GM19397 (cell line): ENCODE data around the gene HNF1A.

Source experiments
- ATAC-seq: cut with Tn5 transposase; IDR thresholded peaks from one replicate; pipeline ENCODE4 v1.9.1; 2021; ENCODE audit warnings: mild to moderate bottlenecking, moderate library complexity; ENCODE audit not compliant: unreplicated experiment

HNF1A gene

DNA sequence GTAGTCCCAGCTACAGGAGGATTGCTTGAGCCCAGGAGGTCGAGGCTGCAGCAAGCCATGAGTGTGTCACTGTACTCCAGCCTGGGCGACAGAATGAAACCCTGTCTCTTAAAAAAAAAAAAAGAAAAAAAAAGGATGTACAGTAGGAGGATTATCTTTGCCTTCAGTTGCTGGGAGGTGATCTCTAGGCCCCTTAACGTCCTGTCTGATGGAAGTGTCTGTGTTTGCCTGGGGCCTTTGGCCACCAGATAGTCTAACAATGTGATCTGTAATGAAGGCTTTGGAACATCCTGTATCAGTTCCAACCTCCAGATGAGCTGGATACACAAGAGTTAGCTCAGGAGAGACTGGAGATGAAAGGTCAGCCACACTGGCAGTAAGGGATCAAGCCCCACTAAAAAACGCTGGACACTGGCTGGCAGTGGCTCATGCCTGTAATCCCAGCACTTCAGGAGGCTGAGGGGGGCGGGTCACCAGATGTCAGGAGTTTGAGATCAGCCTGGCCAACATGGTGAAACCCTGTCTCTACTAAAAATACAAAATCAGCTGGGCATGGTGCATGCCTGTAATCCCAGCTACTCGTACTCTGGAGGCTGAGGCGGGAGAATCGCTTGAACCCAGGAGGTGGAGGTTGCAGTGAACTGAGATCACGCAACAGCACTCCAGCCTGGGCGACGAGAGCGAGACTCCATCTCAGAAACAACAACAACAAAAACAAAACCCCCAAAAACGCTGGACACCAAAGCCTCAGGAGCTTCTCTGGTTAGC lies 19.0 kb upstream of the HNF1A start:
- no peak for ATAC-seq

DNA sequence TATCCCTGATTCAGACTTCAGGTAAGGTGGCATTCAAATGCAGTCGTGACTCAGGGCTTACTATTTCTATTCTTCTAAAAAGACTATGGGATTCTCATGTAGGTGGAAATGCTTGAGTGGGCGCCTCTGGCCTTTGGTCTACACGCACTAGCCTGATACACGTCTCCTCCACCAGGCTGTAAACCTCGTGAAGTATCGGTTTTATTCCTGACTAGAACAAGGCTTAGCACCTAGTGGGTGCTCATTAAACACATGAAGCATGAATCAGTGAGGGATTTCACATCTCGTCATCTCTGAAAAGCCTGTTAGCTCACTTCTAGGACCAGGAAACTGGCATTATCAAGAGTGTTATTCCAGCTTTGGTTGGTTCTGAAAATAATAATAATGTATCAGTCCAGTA lies 17.7 kb upstream of the HNF1A start:
- peak; percentile 8 for ATAC-seq

GRCh38 chr12:120961604-120962531 lies 16.5 kb upstream of the HNF1A start:
- no peak for ATAC-seq

GRCh38 chr12:120962532-120963020 lies 15.8 kb upstream of the HNF1A start:
- ATAC-seq = no peak

- ATAC-seq = no peak
Measured at GRCh38 chr12:120964298-120964697, 14.0 kb upstream of the HNF1A start.

- ATAC-seq = no peak
Measured at GRCh38 chr12:120965534-120966091, 12.7 kb upstream of the HNF1A start.

GRCh38 chr12:120970310-120970709 lies 8.0 kb upstream of the HNF1A start:
- ATAC-seq = no peak

GRCh38 chr12:120971299-120972180 lies 6.8 kb upstream of the HNF1A start:
- ATAC-seq = no peak

DNA sequence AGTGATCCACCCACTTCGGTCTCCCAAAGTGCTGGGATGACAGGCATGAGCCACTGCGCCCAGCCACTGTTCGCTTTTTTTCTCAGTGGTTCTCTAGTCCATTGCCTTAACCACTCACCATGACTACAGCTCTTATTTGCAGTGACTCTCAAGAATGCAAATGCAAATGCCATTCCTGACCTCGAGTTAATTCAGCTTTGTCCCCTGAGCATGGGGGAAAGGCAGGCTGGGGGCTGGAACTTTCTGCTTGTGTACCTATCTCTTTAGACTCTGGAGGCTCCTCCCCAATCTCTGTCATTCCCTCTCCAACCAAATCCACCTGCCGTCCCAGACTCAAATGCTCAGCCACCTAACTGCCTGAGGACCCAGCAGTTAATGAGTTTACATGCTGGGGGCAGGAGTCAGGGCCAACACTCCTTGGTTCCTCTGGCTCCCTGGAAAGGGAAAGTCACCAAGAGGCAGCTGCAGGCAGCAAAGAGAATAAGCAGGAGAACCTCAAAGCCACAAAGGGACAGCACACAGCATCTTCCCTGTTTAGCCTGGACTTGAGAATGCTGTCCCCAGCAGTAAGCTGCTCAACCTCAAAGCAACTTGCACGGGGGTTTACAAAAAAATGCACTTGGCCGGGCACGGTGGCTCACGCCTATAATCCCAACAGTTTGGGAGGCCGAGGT lies 5.3 kb upstream of the HNF1A start:
- ATAC-seq = no peak

DNA sequence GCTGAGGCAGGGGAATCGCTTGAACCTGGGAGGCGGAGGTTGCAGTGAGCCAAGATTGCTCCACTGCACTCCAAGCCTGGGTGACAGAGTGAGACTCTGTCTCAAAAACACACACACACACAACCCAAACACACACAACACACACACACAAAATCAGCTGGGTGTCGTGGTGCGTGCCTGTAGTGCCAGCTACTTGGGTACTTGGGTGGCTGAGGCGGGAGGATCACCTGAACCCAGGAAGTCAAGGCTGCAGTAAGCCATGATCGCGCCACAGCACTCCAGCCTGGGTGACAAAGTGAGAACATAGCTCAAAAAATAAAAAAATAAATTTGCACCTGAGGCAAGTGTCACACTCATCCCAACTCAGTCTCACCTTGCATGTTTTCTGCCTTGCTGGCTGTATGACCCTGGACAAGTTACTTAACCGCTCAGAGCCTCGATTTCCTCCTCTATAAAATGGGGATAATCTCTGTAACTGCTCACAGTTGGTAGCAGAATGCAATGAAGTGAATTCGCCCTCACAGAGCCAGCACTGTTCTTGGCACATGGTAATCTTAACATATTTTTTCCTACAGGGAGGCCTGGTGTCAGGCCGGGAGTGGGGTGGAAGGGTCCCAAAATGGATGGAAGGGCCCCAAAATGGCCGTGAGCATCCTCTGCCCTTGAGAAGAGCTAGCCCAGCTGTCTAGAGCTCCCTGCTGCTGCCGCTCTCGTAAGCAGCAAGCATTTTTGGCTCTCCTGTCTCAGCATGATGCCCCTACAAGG lies 630 bp upstream of the HNF1A start:
- no peak for ATAC-seq

DNA sequence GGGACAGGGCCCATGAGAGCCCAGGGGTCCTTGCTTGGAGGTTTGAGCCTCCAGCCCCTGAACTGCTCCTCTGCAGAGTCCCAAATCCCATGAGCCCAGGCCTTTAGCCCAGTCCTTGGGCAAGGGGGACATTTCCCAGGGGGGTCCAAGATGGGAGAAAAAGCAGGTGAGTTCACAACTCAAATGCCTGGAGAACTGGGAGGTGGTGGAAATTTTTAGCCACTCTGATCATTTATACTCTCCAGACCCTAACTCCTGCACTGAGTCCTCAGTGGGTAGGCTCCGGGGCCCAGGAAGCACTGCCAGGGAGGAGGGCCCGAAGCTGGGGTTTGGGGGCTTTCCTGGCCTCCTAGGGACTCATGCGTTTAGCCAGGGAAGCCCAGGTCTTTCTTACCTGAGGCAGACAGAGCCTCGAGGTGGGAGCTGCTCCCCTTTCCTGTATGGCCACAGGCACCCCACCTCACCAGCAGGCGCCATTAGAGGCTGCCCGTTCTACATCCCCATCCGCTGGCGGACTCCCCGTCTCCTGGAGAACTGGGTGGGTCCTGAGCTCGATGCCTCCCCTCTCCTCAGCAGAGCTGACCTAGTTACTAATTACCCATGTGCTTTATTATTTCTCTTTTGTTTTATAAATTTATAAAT lies 998 bp downstream of the HNF1A start:
- ATAC-seq = no peak

DNA sequence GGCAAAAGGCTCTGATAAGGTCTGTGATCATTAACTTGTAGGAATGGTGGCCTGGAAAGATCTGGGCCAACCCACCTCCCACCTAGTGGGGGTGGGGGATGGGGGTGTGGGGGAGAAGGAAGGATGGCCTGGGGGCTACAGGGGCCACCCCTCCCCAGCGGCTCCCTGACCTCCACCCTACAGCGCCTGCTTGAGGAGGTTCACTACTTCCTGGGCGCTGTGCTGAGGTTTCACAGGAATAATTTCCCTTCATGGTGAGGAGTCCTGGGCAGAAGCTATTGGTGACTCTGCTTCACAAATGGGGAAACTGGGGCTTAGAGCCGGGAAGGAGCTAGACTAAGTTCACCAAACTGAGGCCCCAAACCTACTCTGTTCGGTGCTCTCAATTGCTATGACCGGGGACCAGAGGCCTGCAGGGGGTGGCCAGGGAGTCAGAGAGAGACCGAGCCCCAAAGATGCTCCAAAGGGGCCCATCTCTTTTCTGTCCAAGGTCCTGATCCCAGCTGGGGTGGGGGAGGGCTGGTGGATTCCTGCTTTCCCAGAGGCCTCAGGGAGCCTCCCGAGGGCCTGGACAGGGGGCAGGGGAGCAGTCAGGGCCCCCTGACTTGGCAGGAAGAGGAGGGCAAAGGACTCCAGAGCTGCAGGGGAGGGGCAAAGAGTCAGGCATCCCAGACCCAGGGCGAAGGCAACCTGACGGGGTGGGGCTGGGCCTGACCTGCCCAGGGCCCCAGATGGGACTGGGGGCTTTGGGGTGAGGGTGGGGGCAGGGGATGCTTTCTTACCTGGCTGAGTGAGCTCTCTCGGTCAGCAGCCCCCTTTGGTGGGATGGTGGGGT lies 1.7 kb downstream of the HNF1A start:
- ATAC-seq = no peak

DNA sequence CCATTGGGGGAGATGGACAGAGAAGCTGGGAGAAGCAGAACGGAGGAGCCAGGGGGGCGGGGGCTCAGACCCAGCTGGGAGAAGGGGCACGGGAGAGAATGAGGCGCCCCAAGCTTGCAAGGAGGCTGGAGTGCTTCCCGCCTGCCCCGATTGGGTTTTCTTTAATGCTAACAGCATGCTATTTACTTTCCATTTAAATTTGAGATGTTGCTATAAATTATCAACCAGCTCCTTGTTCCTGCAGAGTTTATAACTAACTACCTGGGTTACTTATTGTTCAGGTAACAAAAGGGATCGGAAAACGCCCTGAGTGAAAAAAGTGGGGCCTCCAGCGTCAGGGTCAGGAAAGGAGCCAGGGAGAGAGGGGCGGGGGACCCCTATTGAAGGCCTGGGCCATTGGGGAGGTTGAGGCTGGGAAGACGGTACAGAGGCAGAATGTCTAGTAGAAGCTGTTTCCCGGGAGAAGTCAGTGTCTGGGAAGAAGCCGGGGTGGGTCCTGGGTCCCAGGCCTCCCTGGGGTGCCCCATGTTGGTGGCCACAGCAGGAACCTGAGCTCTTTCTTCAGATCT lies 2.5 kb downstream of the HNF1A start:
- no peak for ATAC-seq

DNA sequence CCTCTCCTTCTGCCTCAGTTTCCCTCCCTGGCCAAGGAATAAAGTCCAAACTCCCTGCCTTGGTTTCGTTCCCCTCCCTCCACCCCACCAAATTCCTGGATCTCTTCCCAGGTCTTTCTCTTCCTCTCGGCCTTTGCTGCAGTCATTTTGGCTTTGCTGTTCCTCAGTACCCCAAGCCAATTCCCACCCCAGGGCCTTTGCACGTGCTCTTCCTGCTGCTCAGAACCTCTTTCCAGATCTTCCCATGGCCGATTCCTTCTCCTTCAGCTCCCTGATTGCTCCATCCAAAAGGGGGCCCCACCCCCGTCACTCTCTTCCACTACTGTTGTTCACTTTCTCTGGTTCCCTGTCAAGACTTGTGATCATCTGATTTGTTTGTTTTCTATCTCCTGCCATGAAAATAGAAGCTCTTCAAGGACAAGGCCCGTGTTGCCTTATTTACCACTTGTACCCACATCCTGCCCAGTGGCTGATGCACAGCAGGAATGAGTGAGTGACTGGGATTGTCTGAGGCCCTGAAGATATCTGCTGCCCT lies 3.1 kb downstream of the HNF1A start:
- ATAC-seq = no peak

DNA sequence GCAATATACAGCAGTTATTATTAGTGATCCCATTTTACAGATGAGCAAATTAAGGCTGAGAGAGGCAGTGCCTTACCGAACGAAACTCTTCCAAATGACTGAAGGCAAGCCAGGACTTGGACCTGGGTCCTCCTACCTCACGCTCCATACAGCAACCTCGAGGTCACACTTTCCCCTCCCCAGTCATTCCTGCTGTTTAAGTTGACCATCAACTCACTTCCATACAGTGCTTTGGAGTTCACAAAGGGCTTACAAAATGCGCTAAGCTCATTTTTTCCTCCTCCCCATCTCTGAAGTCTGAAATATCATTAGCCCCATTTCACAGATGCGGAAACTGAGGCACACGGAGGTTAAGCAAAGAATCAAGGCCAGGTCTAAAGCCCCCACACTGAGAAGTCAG lies 4.3 kb downstream of the HNF1A start:
- ATAC-seq = no peak

GRCh38 chr12:120983759-120984158 lies 5.4 kb downstream of the HNF1A start:
- no peak for ATAC-seq

DNA sequence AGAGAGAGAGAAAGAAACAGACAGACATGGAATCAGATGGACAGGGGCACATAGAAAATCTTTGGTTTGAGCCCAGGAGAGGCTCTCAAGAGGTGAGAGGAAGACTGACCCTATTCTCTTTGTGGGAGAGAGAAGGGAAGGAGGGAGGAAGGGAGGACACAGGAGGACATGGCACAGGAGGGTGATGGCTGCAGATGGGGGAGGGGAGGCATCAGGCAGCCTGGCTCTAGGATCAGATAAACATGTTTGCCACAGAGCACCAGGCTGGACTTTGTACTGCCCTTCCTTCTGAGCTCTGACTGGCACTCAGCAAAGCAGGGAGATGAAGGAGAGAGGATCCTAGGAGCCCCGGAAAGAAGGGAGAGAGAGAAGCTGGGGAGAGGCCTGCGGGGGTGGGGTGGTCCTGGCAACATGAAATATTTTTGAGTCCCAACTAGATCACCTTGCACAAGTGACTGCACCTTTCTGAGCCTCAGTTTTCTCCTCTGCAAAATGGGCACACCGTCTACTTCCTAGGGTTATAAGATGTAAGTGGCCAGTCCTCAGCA lies 6.1 kb downstream of the HNF1A start:
- ATAC-seq = no peak
